Neutrophil (primary cell): Measurements from ENCODE around the gene TMEM131.
"Not testable (repeated sequence)": the region's sequence is repeated elsewhere in the genome, so short reads cannot be mapped to it uniquely, and the experiment has no call there.

Experiments used
- H3K27ac ChIP-seq: fragments of 200-600 bp; sonication (generic); 2 replicates; pipeline ENCODE4 v1.5.1; 2016; ENCODE audit warnings: mild to moderate bottlenecking, moderate library complexity
- H3K27me3 ChIP-seq: fragments of 200-600 bp; sonication (generic); 2 replicates; pipeline ENCODE4 v1.6.0; 2016; ENCODE audit warnings: mild to moderate bottlenecking
- H3K36me3 ChIP-seq: fragments of 200-600 bp; sonication (generic); 2 replicates; pipeline ENCODE4 v1.5.1; 2017
- H3K4me1 ChIP-seq, 2 experiments: fragments of 200-600 bp in 1 of 2; sonication (generic) in 1 of 2; 1 replicate in 1 of 2; 2 replicates in 1 of 2; pipeline versions ENCODE4 v1.5.1 to v1.6.1; 2013 to 2016; ENCODE audit warnings: low read depth in 1 of 2, low read length in 1 of 2, mild to moderate bottlenecking in 1 of 2, moderate library complexity in 1 of 2; ENCODE audit not compliant: control insufficient read depth in 1 of 2, insufficient read depth in 1 of 2
- H3K4me3 ChIP-seq, 2 experiments: fragments of 200-600 bp in 1 of 2; sonication (generic) in 1 of 2; 1 replicate in 1 of 2; 2 replicates in 1 of 2; pipeline ENCODE4 v1.5.1; 2013 to 2016; ENCODE audit warnings: low read depth in 1 of 2, low read length in 1 of 2, mild to moderate bottlenecking in 1 of 2, moderate library complexity in 1 of 2
- H3K9me3 ChIP-seq: fragments of 200-600 bp; sonication (generic); 2 replicates; pipeline ENCODE4 v1.5.1; 2016
- CTCF ChIP-seq: fragments of 200-600 bp; sonication (generic); IDR thresholded peaks from 2 replicates; pipeline ENCODE4 v1.5.1; 2016; ENCODE audit warnings: antibody characterized with exemption

TMEM131 gene

GRCh38 chr2:97957432-97958183, 38.1 kb downstream of the TMEM131 start:
- no peak for TF ChIP-seq CTCF

GRCh38 chr2:97956753-97957152, 39.0 kb downstream of the TMEM131 start:
- not testable (repeated sequence) for H3K27ac ChIP-seq, H3K36me3 ChIP-seq, H3K9me3 ChIP-seq, H3K4me1 ChIP-seq, H3K27me3 ChIP-seq, H3K4me3 ChIP-seq

More at GRCh38 chr2:97957432-97958183, 38.1 kb downstream of the TMEM131 start:
- Histone ChIP-seq H3K4me3 (no peak overlapping the region), H3K36me3 (no peaks in the 10 kb centered on the region), H3K27ac (no peak overlapping the region), H3K9me3 (no peaks in the 10 kb centered on the region), H3K27me3 (no peaks in the 10 kb centered on the region), H3K4me1 (no peaks in the 10 kb centered on the region)

GRCh38 chr2:97953853-97954252, 41.9 kb downstream of the TMEM131 start:
- TF ChIP-seq CTCF = no peak
- Histone ChIP-seq H3K36me3 (no peaks in the 10 kb centered on the region), H3K27me3 (no peaks in the 10 kb centered on the region), H3K4me3 (no peak overlapping the region), H3K4me1 (peaks cover 5 to 6% of the 10 kb centered on the region in 2 experiments), H3K9me3 (no peaks in the 10 kb centered on the region), H3K27ac (no peak overlapping the region)

GRCh38 chr2:97952357-97952756, 43.4 kb downstream of the TMEM131 start:
- H3K36me3 ChIP-seq = no peaks in the 10 kb centered on the region
- no peak overlapping the region for H3K27ac ChIP-seq
- no peak overlapping the region for H3K4me3 ChIP-seq
- no peak for TF ChIP-seq CTCF
- no peaks in the 10 kb centered on the region for H3K9me3 ChIP-seq
- H3K27me3 ChIP-seq = no peaks in the 10 kb centered on the region
- peaks cover 9 to 12% of the 10 kb centered on the region in 2 experiments for H3K4me1 ChIP-seq

- Histone ChIP-seq H3K4me3 (no peak overlapping the region), H3K9me3 (no peaks in the 10 kb centered on the region), H3K27me3 (no peaks in the 10 kb centered on the region), H3K27ac (no peak overlapping the region), H3K4me1 (peaks cover 9 to 12% of the 10 kb centered on the region in 2 experiments), H3K36me3 (no peaks in the 10 kb centered on the region)
- no peak for TF ChIP-seq CTCF
Measured at GRCh38 chr2:97951155-97951680, 44.5 kb downstream of the TMEM131 start.
